ENCODE data around the gene CAMK1D.

CAMK1D gene

DNA sequence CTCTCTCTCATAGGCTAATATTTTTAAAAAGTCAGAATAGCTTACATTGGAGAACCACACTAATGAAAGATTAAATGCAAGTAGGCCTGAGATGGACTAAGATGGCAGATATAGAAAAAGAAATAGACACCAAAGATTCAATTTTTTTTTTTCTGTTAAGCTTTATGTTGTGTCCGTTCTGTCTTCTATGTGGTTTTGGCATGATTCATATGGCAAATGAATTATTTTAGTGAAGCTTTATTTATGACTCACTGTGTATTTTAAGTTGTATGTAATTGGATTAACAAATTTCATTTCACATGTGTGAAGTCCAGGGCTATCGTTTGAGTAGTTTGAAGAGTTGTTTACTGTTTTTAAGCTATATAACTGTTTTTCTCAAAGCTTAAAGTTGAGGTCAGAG lies 214.8 kb downstream of the CAMK1D start:
- peak in 1 of 5 experiments; percentile 62 for DNase-seq

DNA sequence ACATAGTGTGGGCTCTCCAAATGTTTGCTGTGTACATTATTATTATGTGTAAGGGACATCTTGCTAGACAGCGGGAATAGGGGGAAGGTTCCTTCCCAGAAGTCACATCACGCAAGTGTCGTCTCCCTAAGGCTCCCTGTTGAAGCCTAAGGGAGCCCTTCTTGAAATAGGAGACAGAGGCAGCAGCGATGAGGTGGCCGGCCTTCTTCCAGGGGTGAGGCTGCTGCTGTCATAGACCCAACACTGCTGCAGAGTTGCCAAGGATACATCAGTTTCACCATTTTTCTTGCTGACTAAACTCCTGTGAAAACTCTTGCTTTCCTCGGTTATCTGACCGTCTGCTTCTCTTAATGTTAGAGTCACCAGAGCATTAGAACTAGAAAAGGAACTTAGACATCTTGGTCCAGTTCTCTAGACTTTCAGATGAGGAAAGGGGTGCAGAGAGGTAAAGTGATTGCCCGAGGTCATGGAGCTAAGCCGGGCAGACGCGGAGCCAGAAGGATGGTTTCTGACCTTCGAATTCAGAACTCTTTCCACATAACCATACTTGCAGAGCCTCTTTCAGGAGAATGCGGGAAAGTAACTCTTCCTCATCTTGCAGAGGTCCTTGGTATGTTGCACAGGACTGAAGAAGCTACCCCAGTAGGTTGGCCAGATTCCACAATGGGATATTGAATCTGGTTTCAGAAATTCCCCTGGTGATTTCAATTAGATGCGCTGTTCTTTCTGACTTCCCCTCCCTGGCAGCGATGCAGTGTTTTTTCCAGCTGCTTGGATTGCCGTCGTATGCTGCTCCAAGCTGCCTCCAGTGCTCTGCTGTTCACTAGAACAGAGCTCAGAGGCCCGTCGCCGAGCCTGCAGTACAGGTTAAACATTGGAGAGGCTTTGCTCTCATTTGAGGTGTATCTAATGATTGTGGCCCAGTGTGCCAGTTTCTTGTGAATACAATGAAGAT lies 217.1 kb downstream of the CAMK1D start:
- no peak for DNase-seq

- no peak for DNase-seq
Observed at GRCh38 chr10:12568391-12569009, 219.2 kb downstream of the CAMK1D start.

DNA sequence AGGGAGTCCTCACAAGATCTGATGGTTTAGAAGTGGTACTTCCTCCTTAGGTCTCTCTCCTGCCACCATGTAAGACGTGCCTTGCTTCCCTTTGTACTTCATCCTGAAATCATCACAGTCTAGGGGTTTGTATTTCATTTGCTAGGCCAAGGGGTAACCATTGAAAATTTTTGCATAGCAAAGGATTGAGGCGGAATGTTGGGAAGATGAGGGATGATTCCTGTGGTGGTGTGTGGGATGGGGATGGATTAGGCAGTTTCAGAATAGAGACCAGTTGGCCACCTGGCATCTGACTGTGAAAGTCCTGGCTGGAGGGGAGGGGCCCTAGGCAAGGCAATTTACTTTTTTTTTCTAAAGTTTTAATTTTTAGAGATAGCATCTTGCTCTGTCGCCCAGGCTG lies 222.9 kb downstream of the CAMK1D start:
- DNase-seq: no peak

DNA sequence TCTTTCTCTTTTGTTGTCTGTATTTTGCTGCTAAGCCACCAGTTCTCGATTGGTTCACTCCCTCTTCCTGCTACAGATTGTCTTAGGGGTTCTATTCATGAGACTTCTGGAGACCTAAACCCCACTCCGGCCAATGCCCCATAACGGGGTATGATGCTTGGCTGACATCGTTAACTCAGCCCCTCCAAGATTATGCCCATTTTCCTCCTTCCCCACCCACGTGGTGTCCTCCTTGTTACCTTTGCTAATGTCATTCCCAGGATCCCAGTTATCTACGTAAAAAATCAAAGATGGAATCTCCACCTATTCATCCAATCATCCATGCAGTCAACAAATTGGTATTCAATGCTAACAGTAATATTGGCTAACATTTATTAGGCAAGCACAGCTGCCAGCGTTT lies 228.3 kb downstream of the CAMK1D start:
- no peak for DNase-seq

DNA sequence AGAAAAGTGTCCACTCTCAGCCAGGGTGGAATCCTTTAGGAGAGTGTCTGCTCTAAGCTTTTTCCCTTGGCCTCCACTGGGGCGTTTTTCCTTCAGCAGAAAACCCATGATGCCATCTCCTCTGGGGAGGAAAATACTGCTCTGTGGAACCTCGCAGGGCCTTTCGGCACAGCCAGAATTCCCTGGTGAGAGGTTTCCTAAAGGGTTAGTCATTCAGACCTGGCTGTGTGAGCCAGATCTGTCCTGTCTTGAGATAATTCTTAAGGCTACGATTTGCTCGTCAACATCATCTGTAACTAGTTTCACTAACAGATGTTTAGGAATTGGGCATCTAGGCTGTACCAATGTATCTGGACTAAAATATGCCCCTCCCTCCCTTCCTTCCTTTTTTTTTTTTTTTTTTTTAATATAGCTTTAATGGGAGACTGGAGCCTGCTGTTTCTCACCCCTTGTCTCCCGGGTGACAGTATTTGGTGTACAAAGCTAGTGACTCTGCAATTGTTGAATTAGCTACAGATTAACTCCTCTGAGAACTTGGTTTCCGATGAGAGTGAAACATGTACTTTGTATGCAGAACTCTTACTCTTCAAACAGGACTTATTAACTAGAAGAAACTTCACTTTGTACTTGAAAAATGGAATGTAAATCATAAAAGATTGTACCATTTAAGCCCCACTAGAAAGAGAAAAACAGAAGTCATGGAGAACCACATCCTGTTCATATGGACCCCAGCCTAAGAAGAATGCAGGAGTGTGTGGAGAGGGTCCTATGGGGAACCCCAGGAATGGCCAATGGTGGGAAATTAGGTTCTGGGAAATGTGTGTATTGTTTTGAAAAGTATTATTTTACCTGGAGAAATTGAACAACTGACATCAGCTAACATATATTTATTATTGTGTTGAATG lies 230.9 kb downstream of the CAMK1D start:
- DNase-seq: no peak

DNA sequence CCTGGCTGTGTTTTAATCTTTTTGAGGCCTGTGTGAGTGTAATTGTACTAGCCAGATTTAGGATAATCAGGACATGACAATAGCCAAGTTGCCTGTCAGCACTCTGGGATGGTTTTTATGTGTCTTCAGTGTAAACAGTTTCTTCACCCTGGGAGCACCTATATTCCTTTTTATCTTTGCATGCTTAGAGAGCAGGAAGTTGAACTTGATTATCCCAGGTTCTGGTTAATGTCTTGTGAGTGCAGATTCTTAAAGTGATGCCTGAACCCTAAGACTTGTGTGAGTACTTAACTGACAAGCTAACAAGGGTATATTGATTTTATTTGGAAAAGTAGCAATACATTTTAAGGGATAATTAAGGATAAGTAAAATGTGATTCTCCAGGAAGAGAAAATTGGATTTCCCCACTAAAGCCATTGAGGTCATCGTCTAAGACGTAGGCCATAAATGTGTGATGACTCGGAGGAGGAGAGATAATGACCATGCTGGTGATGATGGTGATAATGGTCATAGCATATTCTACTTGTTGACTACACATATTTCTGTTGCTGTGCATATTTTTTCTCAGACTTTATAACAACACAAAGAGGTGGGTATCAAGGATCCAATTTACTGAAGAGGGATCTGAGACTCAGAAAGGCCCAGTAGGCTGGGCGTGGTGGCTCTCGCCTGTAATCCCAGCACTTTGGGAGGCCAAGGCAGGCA lies 234.7 kb downstream of the CAMK1D start:
- DNase-seq: no peak

GRCh38 chr10:12586741-12587140 lies 237.4 kb downstream of the CAMK1D start:
- DNase-seq: no peak

DNA sequence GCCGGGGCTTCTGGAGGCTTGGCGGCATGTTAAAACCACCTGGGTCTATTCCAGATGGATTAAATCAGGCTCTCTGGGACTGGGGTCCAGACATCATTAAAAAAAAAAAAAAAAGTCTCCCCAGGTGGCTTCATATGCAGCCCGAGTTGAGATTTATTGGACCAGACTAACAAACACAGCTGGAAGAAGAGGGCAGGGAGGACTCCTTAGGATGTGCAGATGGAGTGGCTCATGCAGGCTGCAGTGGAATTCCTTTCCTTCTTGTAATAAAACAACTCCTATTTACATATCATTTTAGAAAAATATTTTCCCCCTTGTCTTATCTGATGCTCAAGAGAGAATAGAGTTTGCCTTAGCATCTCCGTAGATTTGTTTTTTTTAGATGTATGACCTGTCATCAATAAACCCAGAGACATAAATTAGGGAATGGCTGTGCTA lies 238.1 kb downstream of the CAMK1D start:
- DNase-seq: no peak

GRCh38 chr10:12588091-12588860 lies 238.9 kb downstream of the CAMK1D start:
- DNase-seq: peak in 2 of 5 experiments; percentile 22 to 78

GRCh38 chr10:12589291-12589690 lies 239.9 kb downstream of the CAMK1D start:
- DNase-seq: no peak

DNA sequence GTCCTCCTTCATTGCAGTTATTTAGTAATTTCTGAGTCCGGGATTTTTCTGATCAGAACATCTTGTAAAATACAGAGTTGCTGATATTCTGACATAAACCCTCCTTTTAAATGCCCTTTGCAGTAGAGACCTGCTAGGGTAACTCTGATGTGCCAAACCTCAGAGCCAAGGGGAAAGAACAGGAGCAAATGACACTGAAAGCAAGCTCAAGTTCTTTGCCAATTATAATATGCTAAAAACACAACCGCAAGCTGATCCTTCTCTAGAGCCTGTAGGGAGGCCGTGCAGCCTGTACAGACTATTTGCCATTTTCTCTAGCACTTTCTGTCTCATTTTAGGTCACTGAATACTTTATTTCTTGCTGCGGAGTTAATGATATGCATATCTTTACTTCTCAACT lies 240.4 kb downstream of the CAMK1D start:
- DNase-seq: no peak

GRCh38 chr10:12590675-12591659 lies 241.6 kb downstream of the CAMK1D start:
- no peak for DNase-seq

- no peak for DNase-seq
Observed at GRCh38 chr10:12592967-12593366, 243.6 kb downstream of the CAMK1D start.

- peak in 2 of 5 experiments; percentile 76 to 80 for DNase-seq
Observed at GRCh38 chr10:12594448-12594944, 245.1 kb downstream of the CAMK1D start.

GRCh38 chr10:12595936-12596576 lies 246.7 kb downstream of the CAMK1D start:
- DNase-seq: no peak

GRCh38 chr10:12597176-12597575 lies 247.8 kb downstream of the CAMK1D start:
- DNase-seq: no peak

DNA sequence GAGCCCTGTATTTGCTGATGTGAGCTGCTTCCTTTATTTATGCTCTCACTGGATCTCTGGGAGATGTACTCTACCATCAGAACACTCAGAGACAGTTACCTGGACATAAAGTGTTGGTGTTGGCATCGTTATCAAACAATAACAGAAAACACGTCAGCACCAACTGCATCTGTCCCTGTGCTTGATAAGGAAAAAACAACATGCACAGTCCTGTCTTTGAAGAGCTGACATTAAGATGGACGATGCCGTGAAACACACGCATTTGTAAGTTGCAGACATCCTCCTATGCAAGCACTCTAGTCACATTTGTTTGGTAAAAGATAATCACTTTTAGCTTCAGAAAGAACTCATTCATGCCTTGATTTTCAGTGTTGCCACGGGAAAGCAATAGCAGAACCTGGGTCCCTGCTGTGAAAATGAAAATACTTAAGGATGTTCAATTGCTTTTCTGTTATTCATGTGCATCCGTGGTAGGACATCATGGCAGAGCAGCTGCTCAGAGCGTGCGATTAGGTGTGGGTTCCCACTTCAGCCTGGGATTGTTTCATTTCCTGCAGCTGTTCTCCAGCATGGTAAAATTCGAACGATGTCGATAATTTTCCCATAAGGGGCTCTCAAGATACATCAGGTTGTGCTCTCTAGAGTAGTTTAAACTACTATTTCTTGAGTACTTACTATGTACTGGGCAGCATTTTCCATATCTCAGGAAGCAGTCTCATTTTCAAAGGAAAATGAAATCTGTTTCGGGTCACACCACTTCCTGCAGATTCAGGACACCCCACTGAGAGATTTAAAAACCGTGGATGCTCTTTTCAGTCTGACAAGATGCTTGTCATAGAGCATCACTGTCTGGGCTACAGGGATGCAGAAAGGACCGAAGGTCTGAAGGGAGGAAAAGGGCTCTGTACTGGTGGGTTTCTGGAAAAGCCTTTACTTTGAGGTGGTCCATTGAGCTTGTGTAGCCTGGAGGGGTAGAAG lies 248.7 kb downstream of the CAMK1D start:
- DNase-seq: no peak

All from T-helper 2 cell (primary cell).